M059J (cell line): Measurements from ENCODE around the gene ABR. TPM values are rescaled to one million over a fixed set of nuclear protein-coding genes. Genes with fewer than 3 reads are reported as not detected.
"Not testable (repeated sequence)": the region's sequence is repeated elsewhere in the genome, so short reads cannot be mapped to it uniquely, and the experiment has no call there.

Experiments used
- DNase-seq: peaks from one replicate; pipeline ENCODE4 v3.0.0-alpha.2; 2012; ENCODE audit warnings: low read depth
- total RNA-seq: library from RNA; depleted of rRNA; stranded (reverse); fragments of >200 nt; shearing (Covaris generic); gene quantifications from 2 replicates; pipeline ENCODE4 v1.2.3, GENCODE V29; 2014

The ABR gene
- total RNA-seq, 1 experiment from 2014 or later = 47.3 TPM

DNA sequence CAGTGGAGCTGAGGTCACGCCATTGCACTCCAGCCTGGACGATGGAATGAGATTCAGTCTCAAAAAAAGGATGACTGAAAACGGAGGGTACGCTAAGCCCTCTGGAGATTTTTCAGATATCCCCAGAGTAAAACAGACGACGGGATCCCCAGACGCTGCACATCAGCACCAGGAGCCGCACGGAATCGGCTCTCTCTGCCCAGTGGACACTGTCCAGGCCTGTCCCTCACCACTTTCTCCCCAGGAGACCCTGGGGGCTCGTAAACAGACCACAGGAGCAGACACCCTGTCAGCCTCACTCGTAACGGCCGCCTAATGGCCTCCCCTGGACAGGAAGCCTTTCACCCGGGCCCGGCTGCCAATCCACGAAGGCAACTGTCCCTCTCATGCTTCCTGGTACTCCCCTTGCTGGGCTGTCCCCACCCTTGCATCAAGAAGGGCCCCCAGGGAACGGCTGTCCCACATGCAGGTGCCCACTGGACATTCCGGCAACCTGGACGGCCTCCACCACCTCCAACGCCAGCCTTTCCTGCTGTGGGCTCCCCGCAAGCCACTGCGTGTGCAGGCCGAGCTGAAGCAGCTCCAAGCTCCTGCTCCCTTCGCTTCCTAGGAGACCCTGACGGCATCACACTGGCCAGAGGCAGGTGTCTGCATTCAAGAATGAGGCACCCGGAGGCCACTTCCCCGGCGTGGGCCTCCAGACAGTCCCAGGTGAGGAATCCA, 108.5 kb downstream of the ABR start:
- DNase-seq = no peak

DNA sequence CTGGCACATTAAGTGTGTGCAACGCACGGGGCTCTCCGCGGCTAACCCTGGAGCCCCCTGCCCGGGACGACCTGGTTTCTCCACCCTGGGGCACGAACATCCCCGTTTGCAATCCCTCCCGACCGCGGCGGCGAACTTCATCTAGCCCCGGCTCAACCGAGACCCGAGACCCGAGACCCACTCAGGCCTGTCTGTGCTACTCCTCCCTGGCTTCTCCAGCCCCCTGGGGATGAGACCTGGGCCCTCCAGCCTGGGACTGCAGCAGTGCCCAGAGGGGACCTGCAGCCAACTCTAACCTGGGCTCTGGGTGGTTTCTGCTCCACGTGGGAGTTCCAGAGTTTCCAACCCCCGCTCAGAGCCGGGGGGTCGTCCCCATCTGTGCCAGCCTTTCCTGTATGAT, 109.4 kb downstream of the ABR start:
- DNase-seq = no peak

DNA sequence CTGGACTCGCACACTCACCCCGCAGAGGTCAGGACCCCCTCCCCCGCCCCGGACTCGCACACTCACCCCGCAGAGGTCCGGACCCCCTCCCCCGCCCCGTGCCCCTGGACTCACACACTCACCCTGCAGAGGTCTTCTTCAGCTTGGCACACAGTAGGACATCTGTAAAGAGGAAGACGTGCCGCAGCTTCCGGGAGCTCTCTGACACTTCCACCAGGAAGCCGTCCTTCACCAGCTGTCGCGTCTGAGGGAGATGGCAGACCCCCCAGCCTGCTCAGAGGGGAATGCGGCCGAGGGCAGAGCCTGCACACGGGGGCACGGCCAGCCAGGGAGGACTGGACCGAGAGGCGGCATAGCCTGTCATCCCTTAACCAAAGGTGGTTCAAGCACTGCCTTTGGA, 109.9 kb downstream of the ABR start:
- no peak for DNase-seq

DNA sequence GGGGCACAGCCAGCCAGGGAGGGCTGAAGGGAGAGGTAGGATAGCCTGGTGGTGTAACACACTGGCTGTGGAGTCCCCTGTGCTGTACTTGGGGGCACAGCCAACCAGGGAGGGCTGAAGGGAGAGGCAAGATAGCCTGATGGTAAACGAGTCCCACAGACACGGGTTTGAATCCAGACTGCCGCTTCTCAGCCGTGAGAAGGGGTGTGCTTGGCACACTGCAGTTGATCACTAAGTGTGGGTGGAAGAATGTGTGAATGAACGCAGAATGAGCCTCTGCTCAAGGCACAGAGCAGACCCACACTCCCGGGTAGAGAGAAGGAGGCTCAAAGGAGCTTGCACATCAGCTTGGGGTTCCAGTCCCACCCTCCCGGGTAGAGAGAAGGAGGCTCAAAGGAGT, 111.4 kb downstream of the ABR start:
- no peak for DNase-seq

DNA sequence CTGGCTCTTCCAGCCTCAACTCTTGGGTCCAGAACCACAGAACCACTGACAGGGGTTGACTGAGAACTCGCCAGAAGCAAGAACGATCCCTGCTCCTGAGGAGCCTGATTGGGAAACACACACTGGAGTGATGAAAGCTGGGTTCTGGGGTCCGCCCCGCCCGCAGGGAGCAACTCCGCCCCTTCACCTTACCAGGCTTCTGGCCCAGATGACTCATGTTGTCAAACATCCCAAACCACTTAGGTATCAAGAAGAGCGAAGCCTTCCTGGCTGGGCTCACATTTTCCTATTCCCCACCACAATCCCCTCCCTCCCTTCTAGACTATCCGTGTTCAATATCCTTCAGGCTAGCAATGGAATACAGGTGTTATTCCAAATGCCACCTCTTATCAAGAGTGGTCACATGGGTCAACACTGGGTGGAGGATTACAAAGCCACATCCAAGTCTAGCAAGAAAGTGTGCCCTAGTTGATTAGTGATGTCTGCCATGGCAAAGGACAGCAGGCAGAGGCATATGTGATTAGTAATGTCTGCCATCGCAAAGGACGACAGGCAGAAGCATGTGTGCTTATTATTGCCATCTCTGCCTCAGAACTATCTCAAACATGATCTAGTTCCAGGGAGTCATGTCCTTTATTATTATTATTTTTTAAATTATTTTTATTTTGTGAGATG, 112.4 kb downstream of the ABR start:
- peak; percentile 27 for DNase-seq

DNA sequence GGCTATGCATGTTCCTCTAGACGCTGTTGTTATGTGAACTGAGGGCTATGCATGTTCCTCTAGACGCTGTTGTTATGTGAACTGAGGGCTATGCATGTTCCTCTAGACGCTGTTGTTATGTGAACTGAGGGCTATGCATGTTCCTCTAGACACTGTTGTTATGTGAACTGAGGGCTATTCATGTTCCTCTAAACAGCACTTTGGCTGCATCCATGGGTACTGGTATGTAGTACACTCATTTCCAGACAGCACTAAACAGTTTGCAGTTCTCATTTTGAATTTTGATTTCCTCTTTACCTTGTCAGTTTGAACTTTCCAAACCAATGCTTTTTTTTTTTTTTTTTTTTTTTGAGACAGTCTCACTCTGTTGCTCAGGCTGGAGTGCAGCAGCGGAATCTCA, 114.4 kb downstream of the ABR start:
- DNase-seq = not testable (repeated sequence)

DNA sequence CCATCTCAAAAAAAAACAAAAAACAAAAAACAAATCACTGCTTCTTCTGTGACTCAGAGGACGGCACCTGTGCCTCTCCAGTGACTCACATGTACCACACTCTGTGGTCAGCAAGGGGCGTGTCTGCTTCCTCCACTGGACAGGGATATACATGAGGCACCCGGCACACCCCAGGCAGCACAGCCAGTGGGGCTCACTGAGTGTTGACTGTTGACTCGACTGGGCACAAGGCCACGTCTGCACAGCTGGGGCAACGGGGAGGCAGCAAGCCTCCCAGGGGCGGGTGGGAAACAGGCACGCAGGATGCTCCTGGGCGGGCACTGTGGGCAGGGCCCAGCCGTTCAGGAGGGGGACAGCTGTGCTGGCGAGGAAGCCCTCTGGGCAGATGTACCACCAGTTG, 118.8 kb downstream of the ABR start:
- peak; percentile 99 for DNase-seq

DNA sequence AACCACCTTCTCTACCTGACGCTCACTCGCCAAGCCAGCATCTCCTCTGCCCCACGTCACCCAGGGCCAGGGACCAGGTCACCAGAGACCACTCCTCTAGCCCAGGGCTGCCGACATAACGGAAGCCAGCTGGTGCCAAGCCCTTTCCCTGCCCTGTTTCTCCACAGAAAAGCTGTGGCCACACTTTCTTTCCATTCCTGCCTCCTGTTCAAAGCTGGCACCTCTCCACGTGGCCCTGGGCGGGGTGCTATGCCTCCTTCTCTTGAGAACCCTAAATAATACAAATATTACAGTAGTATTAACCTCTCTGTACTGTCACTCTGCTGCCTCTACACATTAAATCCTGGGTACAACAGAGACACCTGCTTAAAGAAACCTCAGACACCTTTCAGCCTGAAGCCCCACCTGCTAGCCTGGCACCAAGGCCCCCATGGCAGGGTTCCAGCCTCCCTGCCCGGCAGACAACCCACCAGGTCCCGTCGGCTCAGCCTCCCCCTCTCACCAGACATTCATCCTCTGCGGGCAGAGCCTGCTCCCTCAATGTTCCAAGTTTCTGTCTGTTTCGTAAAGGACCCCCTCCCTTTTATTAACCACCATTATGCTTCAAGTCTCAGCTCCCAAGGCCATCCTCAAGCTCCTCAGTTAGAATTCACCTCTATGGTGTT, 120.5 kb downstream of the ABR start:
- DNase-seq = no peak

DNA sequence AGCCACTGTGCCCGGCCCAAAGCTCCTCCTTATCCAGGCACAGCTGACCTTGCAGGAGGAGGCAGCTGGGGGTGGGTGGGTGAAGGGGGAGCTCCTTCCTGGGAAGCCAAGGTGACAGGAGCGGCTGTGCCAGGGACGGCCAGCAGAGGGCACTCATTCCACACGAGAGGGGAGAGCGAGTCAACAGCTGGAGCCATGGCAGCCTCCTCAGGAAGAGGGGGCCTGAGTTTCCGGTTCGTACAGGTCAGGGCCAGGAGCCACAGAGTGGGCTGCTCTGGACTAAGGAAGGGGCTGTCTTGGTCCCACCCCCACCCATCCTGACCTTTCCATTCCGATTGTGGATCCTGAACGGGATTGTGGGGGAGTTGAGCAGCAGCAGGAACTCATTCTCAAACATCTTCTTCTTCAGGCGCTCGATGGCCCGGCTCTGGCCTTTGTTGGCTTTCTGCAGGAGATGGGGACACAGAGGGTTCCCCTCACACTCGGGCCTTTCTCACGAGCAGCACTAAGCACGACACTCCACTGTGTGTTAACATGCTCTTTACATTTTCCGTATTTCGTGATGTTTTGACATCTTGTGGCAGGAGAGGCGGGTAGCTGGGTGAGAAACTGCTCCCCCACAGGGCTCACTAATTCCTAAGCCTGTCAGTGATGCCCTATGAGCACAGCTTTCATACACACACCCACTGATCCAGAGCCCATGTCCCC, 121.2 kb downstream of the ABR start:
- DNase-seq = peak; percentile 44

DNA sequence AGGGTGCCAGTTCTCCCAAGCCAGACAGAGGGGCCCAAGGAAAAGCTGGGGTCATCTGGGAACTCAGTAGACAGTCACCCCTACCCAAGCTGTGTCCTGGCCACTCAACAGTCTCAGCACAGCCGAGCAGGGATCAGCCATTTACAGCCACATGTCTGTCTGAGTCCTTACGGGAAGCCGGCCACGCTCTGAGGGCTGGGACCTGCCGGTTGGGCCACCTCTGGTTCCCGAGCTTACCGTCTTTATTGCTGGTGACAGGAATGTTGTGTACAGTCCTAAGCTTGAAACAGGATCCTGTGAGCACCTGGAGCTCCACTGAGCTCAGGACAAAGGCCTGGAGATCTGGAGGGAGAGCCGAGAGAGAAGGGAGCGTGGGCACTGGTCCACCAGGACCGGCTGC, 123.0 kb downstream of the ABR start:
- no peak for DNase-seq

DNA sequence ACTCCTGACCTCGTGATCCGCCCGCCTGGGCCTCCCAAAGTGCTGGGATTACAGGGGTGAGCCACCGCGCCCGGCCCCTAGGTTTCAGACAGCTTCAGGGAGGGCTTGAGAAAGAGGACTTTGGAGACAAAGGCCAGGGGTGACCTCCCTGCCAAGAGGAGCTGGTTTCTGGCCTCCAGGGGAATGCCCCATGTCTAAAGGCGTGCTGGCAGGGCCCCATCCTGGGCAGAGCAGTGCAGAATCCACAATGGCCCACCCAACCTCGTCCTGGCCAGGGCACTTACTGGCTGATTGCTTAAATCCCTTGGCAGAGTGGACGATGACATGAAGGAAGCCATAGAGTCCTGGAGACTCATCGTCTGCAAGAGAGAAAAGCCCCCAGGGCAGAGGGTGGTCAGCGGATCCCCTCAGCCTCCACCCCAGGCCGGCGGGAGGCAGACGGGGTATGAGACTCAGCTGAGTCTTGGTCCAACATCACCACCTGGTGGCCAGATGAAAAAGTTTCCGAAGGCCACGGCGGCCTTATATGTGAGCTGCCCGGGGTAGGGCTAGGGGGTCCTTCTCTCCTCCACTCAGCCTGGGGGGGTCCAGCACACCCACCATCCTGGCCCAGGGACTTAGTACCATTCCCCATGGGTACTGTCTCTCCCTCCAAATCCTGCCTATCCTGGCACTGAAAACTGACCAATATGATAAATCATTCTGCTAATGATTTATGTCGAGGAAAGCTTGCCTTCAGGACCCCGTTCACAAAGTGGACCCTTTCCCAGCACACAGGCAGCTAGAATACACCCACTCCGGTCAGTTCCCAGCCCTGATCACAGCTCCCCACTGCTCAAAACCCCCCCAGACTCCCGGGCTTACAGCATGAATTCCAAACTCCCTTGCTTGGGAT, 123.8 kb downstream of the ABR start:
- peak; percentile 38 for DNase-seq

DNA sequence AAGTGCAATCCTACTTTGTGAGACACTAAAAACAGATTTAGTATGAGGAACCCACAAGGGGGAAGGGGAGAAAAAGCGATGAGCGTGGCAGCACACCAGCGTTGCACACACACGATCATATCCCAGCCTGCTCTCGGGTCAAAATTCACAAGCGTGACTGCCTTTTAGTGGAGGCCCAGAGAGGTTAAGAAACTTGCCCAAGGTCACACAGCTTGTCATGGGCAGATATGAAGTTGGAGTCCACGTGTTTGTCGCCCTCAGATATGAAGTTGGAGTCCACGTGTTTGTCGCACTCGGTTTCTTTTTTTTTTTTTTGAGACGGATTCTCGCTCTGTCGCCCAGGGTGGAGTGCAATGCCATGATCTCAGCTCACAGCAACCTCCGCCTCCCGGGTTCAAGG, 124.5 kb downstream of the ABR start:
- DNase-seq = no peak

DNA sequence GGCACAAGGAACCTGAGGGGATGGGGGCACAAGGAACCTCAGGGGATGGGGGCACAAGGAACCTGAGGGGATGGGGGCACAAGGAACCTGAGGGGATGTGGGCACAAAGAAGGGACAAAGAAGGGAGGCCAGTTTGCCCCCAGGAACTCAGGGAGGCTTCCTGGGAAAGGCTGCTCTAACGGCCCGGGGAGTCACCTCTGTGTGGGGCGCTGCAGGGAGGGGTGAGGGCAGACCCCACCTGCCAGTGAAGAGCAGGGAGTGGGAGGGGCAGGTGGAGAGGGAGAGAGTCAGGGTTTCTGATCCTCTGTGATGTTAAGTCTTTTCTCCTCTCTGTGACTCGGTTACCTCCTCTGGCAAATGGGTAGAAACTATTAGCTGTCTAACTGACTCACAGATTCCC, 125.1 kb downstream of the ABR start:
- no peak for DNase-seq

DNA sequence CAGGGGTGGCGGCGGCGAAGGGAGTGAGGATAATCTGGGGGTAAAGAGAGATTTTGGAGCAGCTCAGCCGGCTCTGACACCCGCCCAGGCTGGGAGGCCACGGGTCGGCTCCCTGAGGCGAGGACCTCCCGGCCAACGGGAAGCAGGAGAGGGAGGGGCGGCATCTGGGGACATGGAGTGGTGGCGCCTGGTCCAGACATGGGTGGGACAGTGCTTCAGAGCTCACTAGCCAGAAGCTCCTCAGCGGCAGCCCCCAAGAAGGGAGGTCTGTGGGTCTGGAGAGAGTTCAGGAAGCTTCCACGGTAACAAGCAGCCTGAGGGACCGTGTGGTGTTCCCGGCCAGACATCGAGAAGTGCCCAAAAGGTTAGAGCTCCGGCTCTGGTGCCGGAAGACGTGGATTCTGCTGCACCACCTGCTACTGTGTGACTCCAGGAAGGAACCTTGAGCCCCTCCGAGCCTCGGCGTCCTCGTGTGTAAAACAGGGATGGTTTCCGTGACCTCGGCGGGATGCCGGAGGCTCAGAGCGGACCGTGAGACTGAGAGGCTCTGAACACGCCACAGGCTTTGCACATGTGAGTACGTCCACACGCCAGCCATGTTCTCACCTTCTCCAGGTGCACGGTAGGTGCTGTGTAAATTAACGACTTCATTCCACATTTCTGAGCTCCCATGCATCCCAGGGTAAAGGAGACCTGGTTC, 126.0 kb downstream of the ABR start:
- no peak for DNase-seq

DNA sequence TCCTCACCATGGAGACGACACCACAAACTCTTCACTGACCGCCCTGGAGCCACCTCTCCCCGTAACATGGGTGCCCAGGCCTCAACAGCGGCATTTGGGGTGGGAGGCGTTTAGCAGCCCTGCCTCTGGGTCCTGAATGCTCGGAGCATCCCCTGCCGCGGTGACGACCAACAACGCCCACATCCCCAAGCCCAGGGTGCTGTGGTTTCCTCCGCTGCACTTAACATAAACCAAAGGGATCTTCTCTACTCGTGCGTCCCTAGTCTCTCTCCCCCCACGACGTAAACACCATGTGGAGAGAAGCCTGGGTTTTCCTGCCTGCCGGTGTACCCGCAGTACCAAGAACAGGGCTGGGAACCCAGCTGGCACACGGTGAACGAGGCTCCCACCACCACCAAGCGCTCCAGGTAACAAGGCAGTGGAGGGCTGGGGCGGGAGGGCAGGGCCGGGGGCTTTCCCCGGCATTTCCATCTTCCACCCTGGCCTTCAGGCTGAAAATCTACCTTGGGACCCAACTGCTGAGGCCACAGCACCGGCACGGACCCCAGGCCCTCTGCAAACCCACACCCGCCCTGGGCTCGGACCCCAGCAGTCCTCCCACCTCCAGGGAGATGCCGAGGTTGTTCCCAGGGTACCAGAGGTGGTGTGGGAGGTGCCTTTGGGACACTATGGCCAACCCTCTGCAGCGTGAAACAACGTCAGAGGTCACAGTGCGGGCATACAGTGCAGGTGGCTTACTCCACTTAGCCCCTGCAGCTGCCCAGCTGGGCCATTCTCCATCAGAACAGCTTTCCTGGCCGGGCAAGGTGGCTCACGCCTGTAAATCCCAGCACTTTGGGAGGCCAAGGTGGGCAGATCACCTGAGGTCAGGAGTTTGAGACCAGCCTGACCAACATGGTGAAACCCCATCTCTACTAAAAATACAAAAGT, 128.5 kb downstream of the ABR start:
- DNase-seq = no peak

DNA sequence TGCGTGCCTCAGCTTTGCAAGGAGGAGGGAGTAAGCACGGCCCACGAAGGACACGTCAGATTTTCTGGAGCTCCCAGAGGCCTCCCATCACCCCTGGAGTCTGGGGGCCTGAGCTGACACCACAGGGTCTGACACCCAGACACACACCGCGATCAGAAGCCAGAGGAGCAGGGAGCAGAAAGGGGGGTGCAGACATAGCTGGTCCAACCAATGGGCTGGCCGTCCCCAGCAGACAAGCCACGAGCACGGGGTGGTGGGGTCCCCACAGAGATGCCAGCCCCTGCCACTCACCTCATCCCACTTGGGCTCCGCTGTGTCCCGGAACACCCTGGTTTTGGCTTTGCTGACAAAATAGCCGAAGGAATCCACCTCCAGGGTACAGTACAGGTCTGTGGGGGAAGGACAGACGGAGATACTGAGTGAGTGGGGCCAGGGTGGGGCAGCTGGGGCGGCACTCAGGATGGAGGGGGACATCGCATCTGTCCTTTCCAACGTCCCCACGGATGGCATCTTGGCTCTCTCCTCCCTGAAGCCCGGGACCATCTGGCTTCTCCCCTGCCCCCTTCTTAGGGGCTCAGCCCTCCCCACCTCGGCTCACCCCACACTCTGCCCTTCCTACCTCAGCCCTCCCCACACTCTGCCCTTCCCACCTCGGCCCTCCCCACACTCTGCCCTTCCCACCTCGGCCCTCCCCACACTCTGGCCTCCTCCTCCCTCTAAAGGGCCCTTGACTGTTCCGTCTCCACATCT, 129.4 kb downstream of the ABR start:
- no peak for DNase-seq

DNA sequence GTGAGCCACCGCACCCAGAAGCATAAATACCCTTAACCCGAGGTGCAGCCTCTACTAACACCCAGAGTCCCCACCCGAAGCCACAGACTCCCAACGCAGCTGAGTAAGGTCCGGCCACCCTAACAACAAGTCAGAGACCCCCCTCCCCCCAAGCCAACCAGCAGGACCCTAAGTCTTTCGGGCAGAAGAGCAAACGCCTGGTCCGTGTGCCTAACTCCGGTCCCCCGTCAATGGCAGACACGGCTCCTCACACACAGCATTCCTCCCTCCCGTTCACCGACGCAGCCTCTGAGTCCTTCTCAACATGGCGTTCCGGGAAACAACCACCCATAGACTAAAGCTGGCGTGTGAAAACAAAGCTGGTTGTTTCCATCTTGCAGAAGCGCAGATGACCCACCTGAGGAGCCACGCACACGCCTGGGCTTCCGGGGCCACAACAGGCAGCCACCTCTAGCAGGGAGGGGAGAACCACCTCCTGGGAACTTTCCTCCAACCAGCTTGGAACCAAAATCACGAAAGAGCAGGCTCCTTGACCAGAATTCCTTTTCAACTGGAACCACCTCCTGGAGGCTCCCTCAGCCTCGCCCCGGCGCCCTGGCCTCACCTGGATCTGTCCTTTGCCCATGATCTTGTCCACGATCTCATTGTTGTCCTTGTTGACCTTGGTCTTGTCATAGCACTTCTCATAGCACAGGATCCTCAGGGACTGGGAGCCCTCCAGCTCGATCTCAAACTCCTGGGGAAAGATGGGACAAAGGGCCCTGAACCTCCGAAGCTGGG, 130.1 kb downstream of the ABR start:
- no peak for DNase-seq

DNA sequence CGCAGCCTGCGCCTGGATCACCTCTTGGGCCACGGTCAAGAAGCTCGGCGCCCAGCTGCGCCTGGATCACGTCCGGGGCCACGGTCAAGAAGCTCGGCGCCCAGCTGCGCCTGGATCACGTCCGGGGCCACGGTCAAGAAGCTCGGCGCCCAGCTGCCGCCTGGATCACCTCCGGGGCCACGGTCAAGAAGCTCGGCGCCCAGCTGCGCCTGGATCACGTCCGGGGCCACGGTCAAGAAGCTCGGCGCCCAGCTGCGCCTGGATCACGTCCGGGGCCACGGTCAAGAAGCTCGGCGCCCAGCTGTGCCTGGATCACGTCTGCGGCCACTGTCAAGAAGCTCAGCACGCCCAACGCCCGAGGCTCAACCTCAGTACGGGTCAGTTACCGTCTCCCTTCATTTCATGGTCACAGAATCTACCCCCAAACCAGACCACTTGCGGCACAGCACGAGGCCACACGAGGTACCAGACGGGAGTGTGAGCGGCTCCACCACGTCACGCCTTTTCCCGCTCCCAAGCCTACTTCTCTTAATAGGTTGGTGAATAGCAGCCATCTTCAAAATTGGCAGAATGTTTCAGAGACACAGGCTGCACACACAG, 131.2 kb downstream of the ABR start:
- DNase-seq = not testable (repeated sequence)
